ENCODE results near the gene BOLA2B.
A peak's percentile ranks its signal among the peaks of the same experiment; 100 is the strongest.
"Not testable (repeated sequence)": the region's sequence is repeated elsewhere in the genome, so short reads cannot be mapped to it uniquely, and the experiment has no call there.

BOLA2B gene

DNA sequence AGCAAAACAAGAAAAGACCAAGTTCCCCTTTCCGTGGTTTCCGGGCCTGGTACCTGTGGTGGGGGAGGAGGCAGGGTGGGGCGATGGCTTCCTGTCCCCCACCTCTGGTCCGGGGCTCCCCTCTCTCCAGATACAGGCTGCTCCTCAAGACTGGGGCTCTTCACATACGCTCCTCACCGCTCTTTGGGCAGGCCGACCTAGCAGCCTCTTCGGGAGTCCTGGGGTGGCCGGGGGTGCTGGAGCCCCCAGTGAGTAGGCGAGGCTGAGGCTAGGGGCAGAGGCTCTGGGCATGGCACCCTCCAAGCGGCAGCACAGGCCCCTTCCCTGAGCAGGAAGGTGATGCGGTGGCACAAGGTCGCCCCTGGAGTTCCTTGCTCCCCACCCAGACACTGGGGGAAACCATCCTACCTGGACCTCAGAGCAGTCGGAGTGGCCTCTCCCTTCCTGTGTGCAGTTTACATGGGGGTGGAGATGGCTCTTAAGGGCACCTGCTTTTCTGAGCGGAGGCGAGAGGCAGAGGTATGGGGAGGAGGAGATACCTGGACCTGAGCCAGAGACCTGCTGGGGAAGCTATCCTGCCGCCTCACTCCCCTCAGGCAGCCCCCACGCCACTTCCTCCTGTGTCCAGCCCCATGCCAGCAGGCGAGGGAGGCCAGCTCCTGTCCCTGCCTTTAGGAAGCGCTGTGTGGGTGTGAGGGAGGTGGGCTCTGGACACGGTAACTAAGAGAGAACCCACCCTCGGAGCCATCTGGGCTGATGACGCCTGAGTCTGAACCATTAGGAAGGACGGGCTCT lies 9.2 kb downstream of the BOLA2B start:
- DNase-seq, result peak; percentile 67

DNA sequence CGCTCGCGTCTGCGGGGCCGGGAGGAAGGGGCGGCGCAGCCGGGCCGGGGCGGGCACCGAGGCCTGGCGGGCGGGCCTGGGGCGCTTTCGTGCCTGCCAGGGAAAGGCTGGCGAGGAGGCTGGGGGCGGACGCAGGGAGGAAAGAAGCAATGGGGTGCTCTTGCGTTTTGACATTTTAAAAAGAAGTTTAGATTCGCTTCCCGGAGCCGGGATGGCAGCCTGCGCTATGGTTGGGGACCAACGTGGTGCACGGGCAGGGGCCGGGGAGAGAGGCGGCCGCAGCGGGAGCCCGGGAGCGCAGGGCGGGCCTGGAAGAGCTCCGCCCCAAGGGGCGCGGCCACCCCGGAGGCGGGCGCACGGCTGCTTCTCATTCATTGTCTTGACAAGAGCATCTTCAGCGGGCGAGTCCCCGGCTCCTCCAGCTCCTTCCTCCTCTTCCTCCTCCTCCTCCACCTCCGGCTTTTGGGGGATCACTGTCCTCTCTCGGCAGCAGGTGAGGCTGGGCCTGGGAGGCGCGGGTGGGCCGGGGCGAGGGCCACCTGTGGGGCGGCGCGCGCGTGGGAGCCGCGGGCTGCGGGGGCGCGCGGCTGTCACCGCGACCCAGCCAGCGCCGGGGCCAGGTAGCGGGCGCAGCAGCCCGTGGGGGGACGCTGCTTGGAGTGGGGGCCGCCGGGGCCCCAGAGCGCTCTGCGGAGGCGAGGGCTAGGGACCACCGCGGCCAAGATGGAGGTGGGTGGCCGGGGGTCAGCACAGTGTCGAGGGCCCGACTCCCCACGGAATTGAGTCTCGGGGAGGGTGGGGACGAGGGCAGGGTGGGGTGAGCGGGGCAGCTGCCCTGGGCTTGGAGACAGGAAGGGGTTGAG lies 10.0 kb downstream of the BOLA2B start, which contains the start of gene CORO1A:
Gene CORO1A, plus strand, starts transcription at position 370 of the 863 bp plus-strand sequence. CDS start 1,608 bp downstream, outside the sequence.
- DNase-seq, result peak; percentile 72

DNA sequence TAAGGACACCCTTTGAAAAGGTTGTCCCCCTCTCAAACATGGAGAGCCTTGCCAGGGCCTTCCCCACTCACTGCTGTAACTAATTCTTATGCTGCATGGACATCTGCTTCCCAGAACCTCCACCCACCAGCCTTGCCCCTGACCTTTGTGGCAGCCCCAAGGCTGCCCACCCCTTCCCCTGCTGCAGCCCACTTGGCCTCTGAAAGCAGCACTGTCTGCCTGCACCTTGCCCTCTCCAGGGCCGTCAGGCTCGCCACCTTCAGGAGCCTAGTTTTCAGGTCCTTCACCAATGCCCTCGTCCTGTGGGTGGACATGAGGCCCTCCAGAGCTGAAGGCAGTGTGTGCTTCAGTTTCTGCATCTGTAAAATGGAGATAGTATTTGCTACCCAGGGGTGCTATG lies 12.7 kb downstream of the BOLA2B start:
- no peak for DNase-seq

DNA sequence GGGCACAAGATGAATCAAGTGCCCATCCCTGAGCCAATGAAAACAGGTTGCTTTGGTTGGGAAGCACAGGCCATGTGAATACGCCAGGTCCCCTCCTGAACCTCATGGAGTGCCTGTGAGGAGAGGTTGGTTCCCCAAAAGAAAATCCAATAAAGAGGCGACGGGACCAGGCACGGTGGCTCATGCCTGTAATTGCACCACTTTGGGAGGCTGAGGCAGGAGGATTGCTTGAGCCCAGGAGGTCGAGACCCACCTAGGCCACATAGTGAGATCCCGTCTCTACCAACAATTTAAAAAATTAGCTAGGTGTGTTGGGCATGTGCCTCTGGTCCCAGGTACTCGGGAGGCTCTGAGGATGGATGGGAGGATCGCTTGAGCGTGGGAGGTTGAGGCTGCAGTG lies 13.5 kb downstream of the BOLA2B start:
- DNase-seq, result no peak

DNA sequence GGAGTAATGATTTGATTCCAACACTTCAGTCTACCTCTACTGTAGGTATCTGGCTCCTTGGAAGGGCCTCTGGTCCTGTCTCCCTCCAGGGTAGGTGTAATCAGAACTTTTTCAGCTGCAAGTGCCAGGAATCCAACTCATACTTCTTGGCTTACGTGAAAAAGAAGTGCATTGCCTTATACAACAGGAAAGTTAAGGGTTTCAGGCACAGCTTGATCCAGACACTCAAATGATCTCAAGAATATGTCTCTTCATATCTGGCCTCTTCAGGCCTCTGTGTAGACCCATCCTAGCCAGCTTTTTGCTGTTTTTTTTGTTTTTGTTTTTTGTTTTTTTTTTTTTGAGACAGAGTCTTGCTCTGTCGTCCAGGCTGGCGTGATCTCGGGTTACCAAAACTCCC lies 14.3 kb downstream of the BOLA2B start:
- no peak for DNase-seq

DNA sequence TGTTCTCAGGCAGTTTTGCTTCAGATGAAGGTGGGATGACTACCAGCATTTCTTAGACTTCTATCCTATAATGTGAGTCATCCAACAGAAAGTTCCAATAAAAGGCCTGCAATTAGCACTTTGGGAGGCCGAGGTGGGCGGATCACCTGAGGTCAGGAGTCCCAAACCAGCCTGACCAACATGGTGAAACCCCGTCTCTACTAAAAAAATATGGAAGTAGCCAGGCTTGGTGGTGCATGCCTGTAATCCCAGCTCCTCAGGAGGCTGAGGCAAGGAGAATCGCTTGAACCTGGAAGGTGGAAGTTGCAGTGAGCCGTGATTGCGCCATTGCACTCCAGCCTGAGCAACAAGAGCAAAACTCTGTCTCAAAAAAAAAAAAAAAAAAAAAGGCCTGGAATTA lies 16.6 kb downstream of the BOLA2B start:
- not testable (repeated sequence) for DNase-seq

DNA sequence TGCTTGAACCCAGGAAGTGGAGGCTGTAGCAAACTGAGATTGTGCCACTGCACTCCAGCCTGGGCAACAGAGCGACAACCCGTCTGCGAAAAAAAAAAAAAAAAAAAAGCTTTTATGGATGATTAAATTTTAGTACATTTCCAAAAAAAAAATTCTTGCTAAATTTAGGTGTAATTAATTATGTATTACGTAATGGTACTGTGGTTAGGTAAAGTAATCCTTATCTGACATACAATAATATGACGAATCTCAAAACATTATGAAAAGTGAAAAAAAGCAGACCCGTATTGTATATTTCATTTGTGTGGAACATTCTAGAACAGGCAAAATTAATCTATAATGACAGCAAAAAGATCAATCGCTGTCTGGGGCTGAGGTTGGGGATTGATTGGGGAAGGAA lies 20.4 kb downstream of the BOLA2B start:
- no peak for DNase-seq

DNA sequence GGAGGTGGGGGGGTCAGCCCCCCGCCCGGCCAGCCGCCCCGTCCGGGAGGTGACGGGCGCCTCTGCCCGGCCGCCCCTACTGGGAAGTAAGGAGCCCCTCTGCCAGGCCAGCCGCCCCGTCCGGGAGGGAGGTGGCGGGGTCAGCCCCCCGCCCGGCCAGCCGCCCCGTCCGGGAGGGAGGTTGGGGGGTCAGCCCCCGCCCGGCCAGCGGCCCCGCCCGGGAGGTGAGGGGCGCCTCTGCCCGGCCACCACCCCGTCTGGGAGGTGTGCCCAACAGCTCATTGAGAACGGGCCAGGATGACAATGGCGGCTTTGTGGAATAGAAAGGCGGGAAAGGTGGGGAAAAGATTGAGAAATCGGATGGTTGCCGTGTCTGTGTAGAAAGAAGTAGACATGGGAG lies 23.3 kb downstream of the BOLA2B start:
- not testable (repeated sequence) for DNase-seq

DNA sequence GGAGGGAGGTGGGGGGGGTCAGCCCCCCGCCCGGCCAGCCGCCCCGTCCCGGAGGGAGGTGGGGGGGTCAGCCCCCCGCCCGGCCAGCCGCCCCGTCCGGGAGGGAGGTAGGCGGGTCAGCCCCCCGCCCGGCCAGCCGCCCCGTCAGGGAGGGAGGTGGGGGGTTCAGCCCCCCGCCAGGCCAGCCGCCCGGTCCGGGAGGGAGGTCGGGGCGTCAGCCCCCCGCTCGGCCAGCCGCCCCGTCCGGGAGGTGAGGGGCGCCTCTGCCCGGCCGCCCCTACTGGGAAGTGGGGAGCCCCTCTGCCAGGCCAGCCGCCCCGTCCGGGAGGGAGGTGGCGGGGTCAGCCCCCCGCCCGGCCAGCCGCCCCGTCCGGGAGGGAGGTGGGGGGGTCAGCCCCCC lies 24.1 kb downstream of the BOLA2B start:
- not testable (repeated sequence) for DNase-seq

DNA sequence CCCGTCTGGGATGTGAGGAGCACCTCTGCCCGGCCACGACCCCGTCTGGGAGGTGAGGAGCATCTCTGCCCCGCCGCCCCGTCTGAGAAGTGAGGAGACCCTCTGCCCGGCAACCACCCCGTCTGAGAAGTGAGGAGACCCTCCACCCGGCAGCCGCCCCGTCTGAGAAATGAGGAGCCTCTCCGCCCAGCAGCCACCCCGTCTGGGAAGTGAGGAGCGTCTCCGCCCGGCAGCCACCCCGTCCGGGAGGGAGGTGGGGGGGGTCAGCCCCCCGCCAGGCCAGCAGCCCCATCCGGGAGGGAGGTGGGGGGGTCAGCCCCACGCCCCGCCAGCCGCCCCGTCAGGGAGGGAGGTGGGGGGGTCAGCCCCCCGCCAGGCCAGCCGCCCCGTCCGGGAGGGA lies 24.7 kb downstream of the BOLA2B start:
- DNase-seq, result not testable (repeated sequence)

DNA sequence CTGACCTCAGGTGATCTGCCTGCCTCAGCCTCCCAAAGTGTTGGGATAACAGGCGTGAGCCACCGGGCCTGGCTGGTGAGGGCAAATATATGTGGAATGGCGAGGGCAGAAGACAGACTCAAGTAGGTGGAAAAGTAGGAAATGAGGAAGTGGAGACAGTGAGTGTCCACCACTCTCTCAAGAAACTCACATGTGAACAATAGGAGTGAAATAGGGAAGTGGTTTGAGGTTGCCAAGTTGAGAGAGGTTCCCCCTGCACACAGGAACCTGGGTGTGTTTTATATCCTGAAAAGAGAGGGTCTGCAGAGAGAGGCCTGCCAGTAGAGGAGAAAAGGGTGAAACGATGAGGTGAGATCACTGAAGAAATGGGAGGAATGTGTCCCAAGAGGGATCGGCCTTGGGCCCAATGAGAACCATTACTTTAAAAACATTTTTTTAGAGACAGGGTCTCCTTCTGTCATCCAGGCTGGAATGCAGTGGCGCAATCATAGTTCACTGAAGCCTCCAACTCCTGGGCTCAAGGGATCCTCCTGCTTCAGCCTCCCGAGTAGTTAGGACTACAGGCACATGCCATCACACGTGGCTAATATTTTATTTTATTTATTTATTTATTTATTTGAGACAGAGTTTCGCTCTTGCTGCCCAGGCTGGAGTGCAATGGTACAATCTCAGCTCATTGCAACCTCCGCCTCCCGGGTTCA lies 27.1 kb downstream of the BOLA2B start:
- DNase-seq, result no peak

DNA sequence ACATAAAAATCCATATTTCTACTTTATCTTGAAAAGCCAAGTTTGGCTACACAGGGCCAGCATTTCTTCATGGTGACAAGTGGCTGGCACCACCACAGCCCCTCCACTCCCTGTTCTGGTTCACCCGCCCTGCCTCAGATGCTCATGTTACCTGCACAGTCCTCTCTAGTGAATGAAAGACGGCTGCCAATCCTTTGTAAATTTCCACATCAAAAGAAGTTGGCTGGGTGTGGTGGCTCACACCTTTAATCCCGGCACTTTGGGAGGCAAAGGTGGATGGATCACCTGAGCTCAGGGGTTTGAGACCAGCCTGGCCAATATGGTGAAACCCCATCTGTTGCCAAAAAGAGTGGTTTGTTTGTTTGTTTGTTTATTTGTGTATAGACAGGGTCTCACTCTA lies 29.9 kb downstream of the BOLA2B start:
- DNase-seq, result no peak

DNA sequence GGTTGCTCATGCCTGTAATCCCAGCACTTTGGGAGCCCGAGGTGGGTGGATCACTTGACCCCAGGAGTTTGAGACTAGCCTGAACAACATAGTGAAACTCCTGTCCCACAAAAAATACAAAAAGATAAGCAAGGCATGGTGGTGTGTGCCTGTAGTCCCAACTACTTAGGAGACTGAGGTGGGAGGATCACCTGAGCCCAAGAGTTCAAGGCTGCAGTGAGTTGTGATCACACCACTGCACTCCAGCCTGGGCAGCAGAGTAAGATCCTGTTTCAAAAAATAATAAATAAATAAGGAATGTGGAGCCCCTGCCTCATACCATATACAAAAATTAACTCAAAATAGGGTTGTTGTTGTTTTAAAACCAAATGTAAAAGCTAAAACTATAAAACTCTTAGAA lies 36.3 kb downstream of the BOLA2B start:
- DNase-seq, result no peak

DNA sequence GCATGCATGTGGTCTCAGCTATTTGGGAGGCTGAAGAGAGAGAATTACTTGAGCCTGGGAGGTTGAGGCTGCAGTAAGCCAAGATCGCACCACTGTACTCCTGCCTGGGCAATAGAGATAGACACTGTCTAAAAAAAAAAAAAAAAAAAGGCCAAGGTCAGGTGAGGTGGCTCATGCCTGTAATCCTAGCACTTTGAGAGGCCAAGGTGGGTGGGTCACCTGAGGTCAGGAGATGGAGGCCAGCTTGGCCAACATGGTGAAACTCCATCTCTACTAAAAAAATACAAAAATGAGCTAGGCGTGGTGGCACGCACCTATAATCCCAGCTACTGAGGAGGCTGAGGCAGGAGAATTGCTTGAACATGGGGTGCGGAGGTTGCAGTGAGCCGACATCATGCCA lies 38.3 kb downstream of the BOLA2B start:
- no peak for DNase-seq

DNA sequence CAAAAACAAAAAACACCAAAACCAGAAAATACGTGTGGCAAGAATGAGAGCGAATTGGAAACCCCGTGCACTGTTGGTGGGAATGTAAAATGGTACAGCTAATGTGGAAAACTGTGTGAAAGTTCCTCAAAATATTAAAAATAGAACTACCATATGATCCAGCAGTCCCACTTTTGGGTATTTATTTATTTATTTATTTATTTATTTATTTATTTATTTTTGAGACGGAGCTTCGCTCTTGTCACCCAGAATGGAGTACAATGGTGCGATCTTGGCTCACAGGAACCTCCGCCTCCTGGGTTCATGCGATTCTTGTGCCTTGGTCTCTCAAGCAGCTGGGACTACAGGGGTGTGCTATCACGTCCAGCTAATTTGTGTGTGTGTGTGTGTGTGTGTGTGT lies 40.9 kb downstream of the BOLA2B start:
- DNase-seq, result no peak

DNA sequence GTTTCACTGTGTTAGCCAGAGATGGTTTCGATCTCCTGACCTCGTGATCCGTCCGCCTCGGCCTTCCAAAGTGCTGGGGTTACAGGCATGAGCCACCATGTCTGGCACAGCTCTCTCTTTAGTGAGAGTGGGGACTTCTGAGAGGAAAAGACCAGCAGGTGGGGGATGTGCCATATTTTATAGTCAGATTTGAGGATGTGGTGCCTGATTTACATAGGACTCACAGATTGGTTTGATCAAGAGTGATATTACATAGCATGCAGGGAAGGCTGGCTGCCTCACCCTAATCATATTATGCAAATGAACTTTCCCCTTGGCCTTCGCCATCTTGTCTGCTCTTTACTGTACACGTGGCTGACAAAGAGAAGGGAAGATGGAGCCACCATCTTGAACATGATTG lies 42.4 kb downstream of the BOLA2B start:
- DNase-seq, result no peak

DNA sequence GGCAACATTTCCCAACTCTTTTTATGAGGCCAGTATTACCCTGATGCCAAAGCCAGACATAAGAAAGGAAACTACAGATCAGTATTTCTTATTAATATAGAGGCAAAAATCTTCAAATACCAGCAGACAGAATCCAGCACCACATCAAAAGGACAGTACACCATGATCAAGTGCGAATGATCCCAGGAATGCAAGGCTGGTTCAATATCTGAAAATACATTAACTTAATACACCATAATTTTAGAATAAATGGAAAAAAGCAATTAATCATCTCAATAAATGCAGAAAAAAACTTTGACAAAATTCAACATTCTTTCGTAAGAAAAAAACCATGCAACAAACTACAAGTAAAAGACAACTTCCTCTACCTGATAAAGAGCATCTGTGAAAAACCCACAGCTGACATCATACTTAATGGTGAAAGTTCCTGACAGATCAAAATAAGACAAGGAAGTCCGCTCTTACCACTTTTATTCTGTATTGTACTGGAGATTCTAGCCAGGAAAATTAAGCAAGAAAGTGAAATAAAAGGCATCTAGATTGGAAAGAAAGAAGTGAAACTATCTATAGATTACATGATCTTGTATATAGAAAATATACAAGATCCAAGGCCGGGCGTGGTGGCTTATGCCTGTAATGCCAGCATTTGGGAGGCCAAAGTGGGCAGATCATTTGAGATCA lies 44.1 kb downstream of the BOLA2B start:
- no peak for DNase-seq

DNA sequence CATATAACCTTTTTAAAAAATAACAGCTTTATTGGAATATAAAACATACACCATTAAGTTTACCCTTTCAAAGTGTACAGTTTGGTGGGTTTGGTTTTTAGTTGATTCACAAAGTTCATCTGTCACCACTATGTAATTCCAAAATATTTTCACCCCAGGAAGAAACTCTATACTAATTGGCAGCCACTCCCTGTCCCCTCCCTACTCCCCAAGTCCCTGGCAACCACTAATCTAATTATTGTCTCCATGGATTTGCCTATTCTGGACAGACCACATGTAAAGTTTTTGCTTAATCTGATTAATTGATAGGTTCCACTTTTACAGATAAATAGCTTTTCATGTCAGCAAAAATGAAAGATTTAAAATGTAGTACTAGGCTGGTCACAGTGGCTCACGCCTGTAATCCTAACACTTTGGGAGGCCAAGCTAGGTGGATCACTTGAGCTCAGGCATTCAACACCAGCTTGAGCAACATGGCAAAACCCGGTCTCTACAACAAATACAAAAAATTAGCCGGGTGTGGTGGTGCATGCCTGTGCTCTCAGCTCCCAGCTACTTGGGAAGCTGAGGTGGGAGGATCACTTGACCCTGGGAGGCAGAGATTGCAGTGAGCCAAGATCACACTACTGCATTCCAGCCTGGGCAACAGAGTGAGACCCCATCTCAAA lies 45.5 kb downstream of the BOLA2B start:
- no peak for DNase-seq

DNA sequence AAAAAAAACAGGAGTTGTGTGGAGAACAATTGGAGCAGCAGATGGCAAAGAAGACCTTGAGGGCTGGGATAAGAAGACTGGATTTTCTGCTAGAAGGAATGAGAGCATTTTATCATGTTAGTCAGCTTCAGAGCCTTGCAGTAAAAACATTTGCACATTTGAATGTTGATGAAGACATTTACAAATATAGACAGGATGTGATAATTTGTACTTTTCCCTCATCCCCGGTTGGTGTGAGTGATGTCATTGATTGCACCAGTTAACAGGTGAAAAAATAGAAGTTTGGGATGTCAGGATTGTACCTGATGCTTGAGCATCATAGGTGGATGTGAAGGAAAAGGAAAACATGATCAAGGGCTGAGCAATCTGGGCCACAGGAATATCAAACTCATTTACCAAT lies 47.8 kb downstream of the BOLA2B start:
- DNase-seq, result no peak

DNA sequence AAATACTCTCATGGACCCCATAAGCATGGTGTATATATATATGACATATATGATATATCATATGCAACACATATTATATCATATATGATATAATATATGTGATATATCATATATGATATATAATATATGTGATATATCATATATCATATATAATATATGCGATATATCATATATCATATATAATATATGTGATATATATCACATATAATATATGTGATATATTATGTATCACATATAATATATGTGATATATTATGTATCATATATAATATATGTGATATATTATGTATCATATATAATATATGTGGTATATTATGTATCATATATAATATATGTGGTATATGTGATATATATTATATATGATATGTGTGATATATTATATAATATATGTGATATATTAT lies 48.5 kb downstream of the BOLA2B start:
- no peak for DNase-seq

DNA sequence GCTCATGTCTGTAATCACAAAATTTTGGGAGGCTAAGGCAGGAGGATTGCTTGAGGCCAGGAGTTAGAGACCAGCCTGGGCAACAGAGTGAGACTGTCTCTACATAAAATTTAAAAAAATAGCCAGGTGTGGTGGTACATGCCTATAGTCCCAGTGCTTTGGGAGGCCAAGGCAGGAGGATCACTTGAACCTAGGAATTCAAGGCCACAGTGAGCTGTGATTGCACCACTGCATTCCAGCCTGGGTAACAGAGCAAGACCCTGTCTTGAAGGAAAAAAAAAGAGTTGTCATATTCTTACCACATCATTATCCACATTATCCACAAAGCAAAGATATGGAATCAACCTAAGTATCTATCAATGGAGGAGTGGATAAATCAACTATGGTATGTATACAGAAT lies 49.4 kb downstream of the BOLA2B start:
- DNase-seq, result no peak

DNA sequence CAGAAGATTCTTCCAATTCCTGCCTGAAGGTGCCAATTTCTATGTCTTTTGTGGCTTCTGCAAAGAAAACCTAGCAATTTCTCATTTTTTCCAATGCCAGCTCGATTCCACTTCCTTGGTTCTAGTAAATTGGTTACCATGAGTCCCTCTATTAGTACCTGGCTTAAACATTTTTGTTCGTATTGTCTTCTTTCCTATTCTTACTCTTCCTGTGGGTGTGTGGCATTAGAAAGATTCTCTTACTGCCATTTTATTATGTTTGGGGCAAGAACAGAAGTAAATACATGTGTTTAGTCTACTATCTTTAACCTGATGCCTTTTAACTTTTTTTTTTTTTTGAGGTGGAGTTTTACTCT lies 50.1 kb downstream of the BOLA2B start:
- DNase-seq, result no peak
